ENCODE results near the gene KLK3.

DNA sequence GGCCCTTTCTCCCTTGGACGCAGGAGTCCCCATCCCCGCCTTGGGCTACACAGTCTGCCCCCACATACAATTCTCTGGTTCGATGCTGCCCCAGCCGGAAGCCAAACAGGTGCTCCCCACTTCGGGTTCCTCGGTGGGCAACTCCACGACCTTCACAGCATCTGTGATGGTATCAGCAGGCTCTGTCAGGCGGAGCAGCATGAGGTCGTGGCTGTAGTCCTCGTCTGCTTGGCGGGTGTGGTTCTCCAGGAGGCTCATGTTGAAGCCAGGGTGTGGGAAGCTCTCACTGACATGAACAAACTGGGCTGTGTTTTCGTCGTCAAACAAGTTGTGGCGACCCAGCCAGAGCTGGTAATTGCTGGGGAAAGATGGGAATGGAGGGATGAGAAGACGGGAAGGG is 34.6 kb upstream of the KLK3 start:
- TF ChIP-seq, protein P1, sequence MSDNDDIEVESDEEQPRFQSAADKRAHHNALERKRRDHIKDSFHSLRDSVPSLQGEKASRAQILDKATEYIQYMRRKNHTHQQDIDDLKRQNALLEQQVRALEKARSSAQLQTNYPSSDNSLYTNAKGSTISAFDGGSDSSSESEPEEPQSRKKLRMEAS (IDR thresholded peaks at IDR 0.05): no peak
- no peak for TF ChIP-seq YY1 (IDR thresholded peaks at IDR 0.05; ENCODE audit: low read depth)
- TF ChIP-seq EGR1 (IDR thresholded peaks at IDR 0.05): no peak
- TF ChIP-seq CEBPB (IDR thresholded peaks at IDR 0.05): no peak
- TF ChIP-seq CREB1 (IDR thresholded peaks at IDR 0.05; ENCODE audit: low read depth): no peak
- no peak for TF ChIP-seq NFIC (IDR thresholded peaks at IDR 0.05)
- TF ChIP-seq RAD21 (IDR thresholded peaks at IDR 0.05; ENCODE audit: low read depth): no peak
- no peak for TF ChIP-seq FOXM1 (IDR thresholded peaks at IDR 0.05; ENCODE audit: borderline replicate concordance, low read depth)
- TF ChIP-seq, protein P2, sequence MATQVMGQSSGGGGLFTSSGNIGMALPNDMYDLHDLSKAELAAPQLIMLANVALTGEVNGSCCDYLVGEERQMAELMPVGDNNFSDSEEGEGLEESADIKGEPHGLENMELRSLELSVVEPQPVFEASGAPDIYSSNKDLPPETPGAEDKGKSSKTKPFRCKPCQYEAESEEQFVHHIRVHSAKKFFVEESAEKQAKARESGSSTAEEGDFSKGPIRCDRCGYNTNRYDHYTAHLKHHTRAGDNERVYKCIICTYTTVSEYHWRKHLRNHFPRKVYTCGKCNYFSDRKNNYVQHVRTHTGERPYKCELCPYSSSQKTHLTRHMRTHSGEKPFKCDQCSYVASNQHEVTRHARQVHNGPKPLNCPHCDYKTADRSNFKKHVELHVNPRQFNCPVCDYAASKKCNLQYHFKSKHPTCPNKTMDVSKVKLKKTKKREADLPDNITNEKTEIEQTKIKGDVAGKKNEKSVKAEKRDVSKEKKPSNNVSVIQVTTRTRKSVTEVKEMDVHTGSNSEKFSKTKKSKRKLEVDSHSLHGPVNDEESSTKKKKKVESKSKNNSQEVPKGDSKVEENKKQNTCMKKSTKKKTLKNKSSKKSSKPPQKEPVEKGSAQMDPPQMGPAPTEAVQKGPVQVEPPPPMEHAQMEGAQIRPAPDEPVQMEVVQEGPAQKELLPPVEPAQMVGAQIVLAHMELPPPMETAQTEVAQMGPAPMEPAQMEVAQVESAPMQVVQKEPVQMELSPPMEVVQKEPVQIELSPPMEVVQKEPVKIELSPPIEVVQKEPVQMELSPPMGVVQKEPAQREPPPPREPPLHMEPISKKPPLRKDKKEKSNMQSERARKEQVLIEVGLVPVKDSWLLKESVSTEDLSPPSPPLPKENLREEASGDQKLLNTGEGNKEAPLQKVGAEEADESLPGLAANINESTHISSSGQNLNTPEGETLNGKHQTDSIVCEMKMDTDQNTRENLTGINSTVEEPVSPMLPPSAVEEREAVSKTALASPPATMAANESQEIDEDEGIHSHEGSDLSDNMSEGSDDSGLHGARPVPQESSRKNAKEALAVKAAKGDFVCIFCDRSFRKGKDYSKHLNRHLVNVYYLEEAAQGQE (IDR thresholded peaks at IDR 0.05; ENCODE audit: low read depth): no peak
- TF ChIP-seq TAF1 (IDR thresholded peaks at IDR 0.05; ENCODE audit: low read depth): no peak
- no peak for TF ChIP-seq EP300 (IDR thresholded peaks at IDR 0.05; ENCODE audit: borderline replicate concordance)
- no peak for TF ChIP-seq ZBTB7A (IDR thresholded peaks at IDR 0.05; ENCODE audit: low read depth)
- TF ChIP-seq, protein P3, sequence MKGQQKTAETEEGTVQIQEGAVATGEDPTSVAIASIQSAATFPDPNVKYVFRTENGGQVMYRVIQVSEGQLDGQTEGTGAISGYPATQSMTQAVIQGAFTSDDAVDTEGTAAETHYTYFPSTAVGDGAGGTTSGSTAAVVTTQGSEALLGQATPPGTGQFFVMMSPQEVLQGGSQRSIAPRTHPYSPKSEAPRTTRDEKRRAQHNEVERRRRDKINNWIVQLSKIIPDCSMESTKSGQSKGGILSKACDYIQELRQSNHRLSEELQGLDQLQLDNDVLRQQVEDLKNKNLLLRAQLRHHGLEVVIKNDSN (IDR thresholded peaks at IDR 0.05): no peak
- TF ChIP-seq TEAD4 (IDR thresholded peaks at IDR 0.05): no peak

Measured in Ishikawa (cell line).